ENCODE data around the gene RASSF4. TPM values are rescaled to one million over a fixed set of nuclear protein-coding genes. Genes with fewer than 3 reads are reported as not detected.

The RASSF4 gene
- total and polyA plus RNA-seq, 9 of the 15 experiments (the other 6 are each of a cell fraction or from before 2014, with no cell fraction given): 0.01 to 0.62 (median 0.11) TPM; not detected in 3

DNA sequence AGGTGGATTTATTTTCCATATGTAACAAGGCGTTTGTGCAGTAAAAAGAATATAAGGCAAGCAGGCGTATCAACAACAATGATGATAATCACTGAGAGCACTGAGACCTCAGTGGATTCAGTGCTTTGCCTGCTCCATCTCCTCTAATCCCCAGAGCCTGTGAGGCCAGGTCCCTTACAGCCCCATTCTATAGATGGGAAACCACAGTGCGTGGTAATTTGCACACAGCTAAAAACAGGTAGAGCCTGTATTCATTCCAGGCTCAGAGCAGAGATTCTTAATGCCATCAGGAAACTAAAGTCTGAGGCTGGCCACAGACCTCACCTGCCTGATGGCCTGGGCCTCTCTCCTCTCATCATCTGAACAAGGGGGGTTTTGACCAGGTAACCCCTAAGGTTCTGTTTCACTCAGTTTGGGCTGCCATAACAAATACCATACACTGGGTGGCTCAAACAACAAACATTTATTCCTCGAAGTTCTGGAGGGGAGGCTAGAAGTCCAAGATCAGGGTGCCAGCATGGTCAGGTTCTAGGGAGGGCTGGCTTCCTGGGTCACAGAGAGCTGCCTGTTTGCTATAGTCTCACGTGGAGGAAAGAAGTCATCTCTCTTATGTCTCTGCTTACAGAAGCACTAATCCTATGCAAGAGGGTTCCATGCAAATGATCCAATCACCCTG, 10.3 kb upstream of the RASSF4 start:
- BruUV-seq (replicated peaks): no TSS peak
- ChIA-PET CTCF (ENCODE audit: low intra/inter-chr PET ratio) (no interaction called here), POLR2A (interaction anchor here (1.0 kb wide), 1 partner anchor 18 kb away, joined by 3 read pairs; no protein-coding TSS in a partner anchor)
- no peaks in the 10 kb centered on the region for H3K9me3 ChIP-seq (replicated peaks; ENCODE audit: control insufficient read depth, insufficient read depth, low read depth, low read length)
- H4K20me1 ChIP-seq (replicated peaks; ENCODE audit: control insufficient read depth, insufficient read depth, low read length): no peaks in the 10 kb centered on the region
- H3K4me2 ChIP-seq (ENCODE audit: insufficient read depth, low read length): no peak overlapping the region
- no peak overlapping the region for H2AFZ ChIP-seq (ENCODE audit: low read depth, low read length)
- H3K27ac ChIP-seq (ENCODE audit: extremely low read depth, low read depth, low read length): no peak overlapping the region
- ATAC-seq (no peak), DNase-seq (ENCODE audit: extremely low read depth in 1 of 4, low spot score in 3 of 4) (no peak), FAIRE-seq (no peak)
- no peak overlapping the region for H3K9ac ChIP-seq (ENCODE audit: insufficient read depth in 1 of 2, low read depth in 2 of 2, low read length in 2 of 2)
- no peaks in the 10 kb centered on the region for H3K79me2 ChIP-seq (ENCODE audit: control insufficient read depth, insufficient read depth, low read length)
- intact Hi-C loops (cut with micrococcal nuclease): no loop called here
- no peaks in the 10 kb centered on the region for H3K9me1 ChIP-seq (ENCODE audit: control insufficient read depth, insufficient read depth, low read length)
- H3K36me3 ChIP-seq (ENCODE audit: control insufficient read depth, insufficient read depth, low read length): no peaks in the 10 kb centered on the region
- H3K27me3 ChIP-seq (ENCODE audit: control insufficient read depth in 2 of 2, insufficient read depth in 2 of 2, low read length in 2 of 2): peaks cover 9 to 16% of the 10 kb centered on the region in 2 experiments; a peak in 4 of 5 replicates
- TF ChIP-seq MCM5 (IDR thresholded peaks at IDR 0.05; ENCODE audit: low read depth) (no peak), WHSC1 (IDR thresholded peaks at IDR 0.05; ENCODE audit: low read length) (no peak), ZNF431 (CRISPR knock-in tag; IDR thresholded peaks at IDR 0.05) (no peak), CXXC5 (CRISPR knock-in tag; IDR thresholded peaks at IDR 0.05) (no peak), ZEB2 (IDR thresholded peaks at IDR 0.05) (no peak), THRAP3 (IDR thresholded peaks at IDR 0.05; ENCODE audit: borderline replicate concordance) (no peak)
- TF ChIP-seq, protein P1, sequence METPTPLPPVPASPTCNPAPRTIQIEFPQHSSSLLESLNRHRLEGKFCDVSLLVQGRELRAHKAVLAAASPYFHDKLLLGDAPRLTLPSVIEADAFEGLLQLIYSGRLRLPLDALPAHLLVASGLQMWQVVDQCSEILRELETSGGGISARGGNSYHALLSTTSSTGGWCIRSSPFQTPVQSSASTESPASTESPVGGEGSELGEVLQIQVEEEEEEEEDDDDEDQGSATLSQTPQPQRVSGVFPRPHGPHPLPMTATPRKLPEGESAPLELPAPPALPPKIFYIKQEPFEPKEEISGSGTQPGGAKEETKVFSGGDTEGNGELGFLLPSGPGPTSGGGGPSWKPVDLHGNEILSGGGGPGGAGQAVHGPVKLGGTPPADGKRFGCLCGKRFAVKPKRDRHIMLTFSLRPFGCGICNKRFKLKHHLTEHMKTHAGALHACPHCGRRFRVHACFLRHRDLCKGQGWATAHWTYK (CRISPR knock-in tag; IDR thresholded peaks at IDR 0.05): no peak
- no peaks in the 10 kb centered on the region for H3K4me1 ChIP-seq (replicated peaks in 1 of 2; ENCODE audit: control insufficient read depth in 2 of 2, insufficient read depth in 2 of 2, low read length in 2 of 2)
- 0% methylated on average over 5 of the region's 5 CpGs for WGBS (ENCODE audit: insufficient coverage, low coverage, missing lambda C conversion rate)
- H3K4me3 ChIP-seq: no peak overlapping the region
- in situ Hi-C loops (cut with MboI): no loop called here
